PC-9 (cell line): ENCODE data around the gene C12orf60.

Experiments used
- CTCF ChIP-seq: fragments of 200-600 bp; sonication (generic); conservative IDR thresholded peaks from 2 replicates; pipeline ENCODE4 v1.6.1; 2017; ENCODE audit warnings: mixed run types, antibody characterized with exemption, mild to moderate bottlenecking, moderate library complexity
- EZH2 ChIP-seq: fragments of 200-600 bp; sonication (generic); IDR thresholded peaks from 2 replicates; pipeline ENCODE4 v1.8.0; 2017; ENCODE audit warnings: antibody characterized with exemption, low read depth

DNA sequence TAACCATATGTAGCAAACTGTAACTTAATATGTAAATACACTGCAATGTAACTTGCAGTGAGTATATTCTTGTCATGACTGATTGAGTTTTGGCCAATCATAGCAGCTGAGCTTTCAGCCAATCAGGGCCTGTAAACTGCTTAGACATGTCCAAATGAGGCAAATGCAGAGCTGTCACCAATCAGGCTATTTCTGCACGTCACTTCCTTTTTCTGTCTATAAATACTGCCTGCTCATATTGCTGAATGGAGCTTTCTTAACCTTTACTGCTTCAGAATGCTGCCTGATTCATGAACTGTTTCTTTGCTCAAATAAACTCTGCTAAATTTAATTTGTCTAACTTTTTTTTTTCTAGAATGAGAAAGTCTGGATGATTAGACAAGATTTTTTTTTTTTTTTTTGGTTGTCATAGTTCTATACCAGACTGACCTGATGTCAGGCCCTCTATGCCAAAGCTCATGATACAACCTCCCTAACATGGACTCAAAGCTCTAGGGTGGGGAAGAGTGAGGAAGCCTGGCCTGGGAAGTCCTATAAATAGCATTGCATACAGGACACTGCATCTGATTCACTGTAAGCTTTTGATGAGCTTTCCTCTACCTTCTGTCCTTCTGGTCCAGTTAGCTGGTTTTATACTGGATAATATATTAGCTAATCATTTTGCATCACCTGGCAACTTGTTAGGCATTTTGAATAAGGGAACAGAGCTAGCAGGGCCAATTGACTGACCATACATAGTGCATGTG lies 70.1 kb downstream of the C12orf60 start:
- TF ChIP-seq CTCF (no peak), EZH2 (no peak)
